NB4 (cell line): ENCODE measurements around the gene GMDS.

Experiments
- CTCF ChIP-seq: IDR thresholded peaks from one replicate; pipeline ENCODE4 v1.5.1; 2012; ENCODE audit warnings: low read depth, low read length
- POLR2A ChIP-seq: IDR thresholded peaks from 2 replicates; pipeline ENCODE4 v1.6.1; 2011; ENCODE audit warnings: mild to moderate bottlenecking; ENCODE audit not compliant: insufficient read length; ENCODE audit errors: extremely low read depth

- TF ChIP-seq CTCF (no peak), POLR2A (no peak)
Observed at GRCh38 chr6:1760876-1761275, 484.5 kb downstream of the GMDS start.
